SU-DHL-6 (cell line): ENCODE results near the gene PLXNB1.

ENCODE experiments used
- H2AFZ ChIP-seq: fragments of 200-600 bp; sonication (generic); 2 replicates; pipeline ENCODE4 v1.6.1; 2014; ENCODE audit warnings: low read depth, mild to moderate bottlenecking, moderate library complexity, mixed read lengths, antibody characterized with exemption, low read length; ENCODE audit not compliant: severe bottlenecking
- H3F3A ChIP-seq: fragments of 200-600 bp; shearing (Covaris generic); 2 replicates; pipeline ENCODE4 v1.6.0; 2016; ENCODE audit warnings: antibody characterized with exemption, mild to moderate bottlenecking; ENCODE audit not compliant: insufficient read depth
- H3K27ac ChIP-seq: fragments of 200-600 bp; sonication (generic); 2 replicates; pipeline ENCODE4 v1.5.1; 2016; ENCODE audit warnings: low read depth, mild to moderate bottlenecking, low read length, moderate library complexity, mixed read lengths
- H3K27me3 ChIP-seq: fragments of 200-600 bp; sonication (generic), shearing (Covaris generic); 2 replicates; pipeline ENCODE4 v1.6.0; 2014; ENCODE audit warnings: mild to moderate bottlenecking, low read length
- H3K36me3 ChIP-seq: fragments of 200-600 bp; sonication (generic); 2 replicates; pipeline ENCODE4 v1.6.1; 2014; ENCODE audit warnings: mild to moderate bottlenecking, low read length, mixed read lengths
- H3K4me2 ChIP-seq: fragments of 300-600, 200-600 bp; shearing (Covaris generic), sonication (generic); 2 replicates; pipeline ENCODE4 v1.6.0; 2014; ENCODE audit warnings: low read length, low read depth, mild to moderate bottlenecking; ENCODE audit not compliant: poor library complexity, severe bottlenecking
- H3K4me3 ChIP-seq: fragments of 200-600 bp; sonication (generic); 2 replicates; pipeline ENCODE4 v1.5.1; 2014; ENCODE audit warnings: antibody characterized with exemption, low read length, mild to moderate bottlenecking, mixed read lengths; ENCODE audit not compliant: insufficient read depth, poor library complexity, severe bottlenecking
- H3K79me2 ChIP-seq: fragments of 200-600 bp; sonication (generic); 2 replicates; pipeline ENCODE4 v1.6.1; 2014; ENCODE audit warnings: mild to moderate bottlenecking, low read length, moderate library complexity; ENCODE audit not compliant: insufficient read depth
- H3K9ac ChIP-seq: fragments of 200-600 bp; sonication (generic); 2 replicates; pipeline ENCODE4 v1.7.0; 2014; ENCODE audit warnings: mild to moderate bottlenecking, low read length
- H3K9me2 ChIP-seq: fragments of 200-600 bp; sonication (generic); replicated peaks from 2 replicates; pipeline ENCODE4 v1.6.1; 2014; ENCODE audit warnings: low read length; ENCODE audit not compliant: insufficient read depth
- H3K9me3 ChIP-seq: fragments of 200-600 bp; sonication (generic); 2 replicates; pipeline ENCODE4 v1.6.1; 2014; ENCODE audit warnings: low read length, mixed read lengths; ENCODE audit not compliant: insufficient read depth
- H4K20me1 ChIP-seq: fragments of 200-600 bp; sonication (generic); 2 replicates; pipeline ENCODE4 v1.6.1; 2014; ENCODE audit warnings: low read depth, mild to moderate bottlenecking, antibody characterized with exemption, low read length, moderate library complexity, mixed read lengths
- CTCF ChIP-seq: fragments of 200-600 bp; sonication (generic); IDR thresholded peaks from one replicate; pipeline ENCODE4 v1.5.1; 2017; ENCODE audit warnings: antibody characterized with exemption, mild to moderate bottlenecking, low read length, moderate library complexity; ENCODE audit not compliant: insufficient read depth, poor library complexity, severe bottlenecking
- EZH2phosphoT487 ChIP-seq: fragments of 200-600 bp; sonication (generic), shearing (Covaris generic); conservative IDR thresholded peaks from 2 replicates; pipeline ENCODE4 v1.6.1; 2018; ENCODE audit warnings: mild to moderate bottlenecking, antibody characterized with exemption, low read length, moderate library complexity, mixed read lengths

The PLXNB1 gene

GRCh38 chr3:48420561-48420960 lies 9.3 kb downstream of the PLXNB1 start:
- no peaks in the 10 kb centered on the region for H3K9me3 ChIP-seq
- no peaks in the 10 kb centered on the region for H3K9me2 ChIP-seq
- H3K4me3 ChIP-seq, result no peak overlapping the region
- H3K36me3 ChIP-seq, result no peaks in the 10 kb centered on the region
- H4K20me1 ChIP-seq, result no peaks in the 10 kb centered on the region
- H3K27me3 ChIP-seq, result no peaks in the 10 kb centered on the region
- no peak overlapping the region for H2AFZ ChIP-seq
- no peaks in the 10 kb centered on the region for H3K79me2 ChIP-seq
- no peak overlapping the region for H3K27ac ChIP-seq
- TF ChIP-seq EZH2phosphoT487 (no peak), CTCF (no peak)
- H3F3A ChIP-seq, result no peaks in the 10 kb centered on the region
- no peak overlapping the region for H3K9ac ChIP-seq
- H3K4me2 ChIP-seq, result no peak overlapping the region

GRCh38 chr3:48419597-48419996 lies 10.3 kb downstream of the PLXNB1 start:
- Histone ChIP-seq H3K27ac (no peak overlapping the region), H3K9ac (no peak overlapping the region), H3K4me3 (no peak overlapping the region), H3F3A (no peaks in the 10 kb centered on the region), H3K4me2 (no peak overlapping the region), H3K9me3 (no peaks in the 10 kb centered on the region), H3K79me2 (no peaks in the 10 kb centered on the region), H3K27me3 (no peaks in the 10 kb centered on the region), H3K36me3 (no peaks in the 10 kb centered on the region), H4K20me1 (no peaks in the 10 kb centered on the region), H2AFZ (no peak overlapping the region), H3K9me2 (no peaks in the 10 kb centered on the region)
- TF ChIP-seq EZH2phosphoT487, result no peak
- no peak for TF ChIP-seq CTCF

GRCh38 chr3:48419149-48419548 lies 10.7 kb downstream of the PLXNB1 start:
- Histone ChIP-seq H3K9me3 (no peaks in the 10 kb centered on the region), H3K79me2 (no peaks in the 10 kb centered on the region), H3K27ac (no peak overlapping the region), H3K4me3 (no peak overlapping the region), H3K4me2 (no peak overlapping the region), H3K36me3 (no peaks in the 10 kb centered on the region), H4K20me1 (no peaks in the 10 kb centered on the region), H2AFZ (no peak overlapping the region), H3F3A (no peaks in the 10 kb centered on the region), H3K27me3 (no peaks in the 10 kb centered on the region), H3K9me2 (no peaks in the 10 kb centered on the region), H3K9ac (no peak overlapping the region)
- no peak for TF ChIP-seq EZH2phosphoT487
- no peak for TF ChIP-seq CTCF

- TF ChIP-seq EZH2phosphoT487 (no peak), CTCF (no peak)
- H3K9me2 ChIP-seq, result no peaks in the 10 kb centered on the region
- H3K27me3 ChIP-seq, result no peaks in the 10 kb centered on the region
- no peaks in the 10 kb centered on the region for H3K79me2 ChIP-seq
- H4K20me1 ChIP-seq, result no peaks in the 10 kb centered on the region
- no peak overlapping the region for H3K4me2 ChIP-seq
- H3K9me3 ChIP-seq, result no peaks in the 10 kb centered on the region
- no peak overlapping the region for H3K4me3 ChIP-seq
- H3K36me3 ChIP-seq, result no peaks in the 10 kb centered on the region
- no peak overlapping the region for H3K27ac ChIP-seq
- no peak overlapping the region for H2AFZ ChIP-seq
- no peak overlapping the region for H3K9ac ChIP-seq
- no peaks in the 10 kb centered on the region for H3F3A ChIP-seq
These were observed 11.2 kb downstream of the PLXNB1 start for GRCh38 chr3:48418651-48419050.
